Neutrophil (primary cell): Measurements from ENCODE around the gene ZSWIM3.

Source experiments
- H3K27ac ChIP-seq: fragments of 200-600 bp; sonication (generic); 2 replicates; pipeline ENCODE4 v1.5.1; 2016; ENCODE audit warnings: mild to moderate bottlenecking, moderate library complexity
- H3K27me3 ChIP-seq: fragments of 200-600 bp; sonication (generic); 2 replicates; pipeline ENCODE4 v1.6.0; 2016; ENCODE audit warnings: mild to moderate bottlenecking
- H3K36me3 ChIP-seq: fragments of 200-600 bp; sonication (generic); 2 replicates; pipeline ENCODE4 v1.5.1; 2017
- H3K4me1 ChIP-seq, 2 experiments: fragments of 200-600 bp in 1 of 2; sonication (generic) in 1 of 2; 1 replicate in 1 of 2; 2 replicates in 1 of 2; pipeline versions ENCODE4 v1.5.1 to v1.6.1; 2013 to 2016; ENCODE audit warnings: low read depth in 1 of 2, low read length in 1 of 2, mild to moderate bottlenecking in 1 of 2, moderate library complexity in 1 of 2; ENCODE audit not compliant: control insufficient read depth in 1 of 2, insufficient read depth in 1 of 2
- H3K4me3 ChIP-seq, 2 experiments: fragments of 200-600 bp in 1 of 2; sonication (generic) in 1 of 2; 1 replicate in 1 of 2; 2 replicates in 1 of 2; pipeline ENCODE4 v1.5.1; 2013 to 2016; ENCODE audit warnings: low read depth in 1 of 2, low read length in 1 of 2, mild to moderate bottlenecking in 1 of 2, moderate library complexity in 1 of 2
- H3K9me3 ChIP-seq: fragments of 200-600 bp; sonication (generic); 2 replicates; pipeline ENCODE4 v1.5.1; 2016
- TF ChIP-seq, protein P1 (sequence below): fragments of 200-600 bp; sonication (generic); IDR thresholded peaks from 2 replicates; pipeline ENCODE4 v1.5.1; 2016; ENCODE audit warnings: antibody characterized with exemption

ZSWIM3 gene

GRCh38 chr20:45833883-45834796 is 23.3 kb upstream of the ZSWIM3 start:
- peak overlapping the region; percentile 84 to 90 for H3K4me3 ChIP-seq
- peaks cover 36 to 37% of the 10 kb centered on the region in 2 experiments for H3K4me1 ChIP-seq
- H3K9me3 ChIP-seq, result no peaks in the 10 kb centered on the region
- H3K27me3 ChIP-seq, result no peaks in the 10 kb centered on the region
- peak overlapping the region; percentile 77 for H3K27ac ChIP-seq
- peaks cover 4% of the 10 kb centered on the region for H3K36me3 ChIP-seq
- TF ChIP-seq, protein P1, sequence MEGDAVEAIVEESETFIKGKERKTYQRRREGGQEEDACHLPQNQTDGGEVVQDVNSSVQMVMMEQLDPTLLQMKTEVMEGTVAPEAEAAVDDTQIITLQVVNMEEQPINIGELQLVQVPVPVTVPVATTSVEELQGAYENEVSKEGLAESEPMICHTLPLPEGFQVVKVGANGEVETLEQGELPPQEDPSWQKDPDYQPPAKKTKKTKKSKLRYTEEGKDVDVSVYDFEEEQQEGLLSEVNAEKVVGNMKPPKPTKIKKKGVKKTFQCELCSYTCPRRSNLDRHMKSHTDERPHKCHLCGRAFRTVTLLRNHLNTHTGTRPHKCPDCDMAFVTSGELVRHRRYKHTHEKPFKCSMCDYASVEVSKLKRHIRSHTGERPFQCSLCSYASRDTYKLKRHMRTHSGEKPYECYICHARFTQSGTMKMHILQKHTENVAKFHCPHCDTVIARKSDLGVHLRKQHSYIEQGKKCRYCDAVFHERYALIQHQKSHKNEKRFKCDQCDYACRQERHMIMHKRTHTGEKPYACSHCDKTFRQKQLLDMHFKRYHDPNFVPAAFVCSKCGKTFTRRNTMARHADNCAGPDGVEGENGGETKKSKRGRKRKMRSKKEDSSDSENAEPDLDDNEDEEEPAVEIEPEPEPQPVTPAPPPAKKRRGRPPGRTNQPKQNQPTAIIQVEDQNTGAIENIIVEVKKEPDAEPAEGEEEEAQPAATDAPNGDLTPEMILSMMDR, result no peak

DNA sequence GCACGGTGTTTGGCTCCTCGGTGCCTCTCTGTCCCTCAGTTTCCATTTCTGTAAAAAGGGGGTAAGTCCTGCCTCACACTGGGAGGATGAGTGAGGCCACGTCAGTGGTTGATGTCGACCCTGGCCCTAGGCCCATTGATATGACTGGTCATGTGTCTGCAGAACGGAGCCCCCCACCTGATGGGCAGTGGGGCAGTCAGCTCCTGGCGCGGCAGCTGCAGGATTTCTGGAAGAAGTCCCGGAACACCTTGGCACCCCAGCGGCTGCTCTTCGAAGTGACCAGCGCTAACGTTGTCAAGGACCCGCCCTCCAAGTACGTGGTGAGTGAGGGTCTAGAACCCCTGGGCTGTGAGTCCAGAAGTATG is 22.6 kb upstream of the ZSWIM3 start:
- Histone ChIP-seq H3K9me3 (no peaks in the 10 kb centered on the region), H3K27ac (no peak overlapping the region), H3K36me3 (peaks cover 4% of the 10 kb centered on the region), H3K4me1 (peaks cover 36 to 37% of the 10 kb centered on the region in 2 experiments), H3K4me3 (no peak overlapping the region), H3K27me3 (no peaks in the 10 kb centered on the region)
- TF ChIP-seq, protein P1, result no peak

- H3K9me3 ChIP-seq, result no peaks in the 10 kb centered on the region
- TF ChIP-seq, protein P1, result no peak
- H3K27ac ChIP-seq, result no peak overlapping the region
- H3K4me3 ChIP-seq, result no peak overlapping the region
- peaks cover 10% of the 10 kb centered on the region for H3K36me3 ChIP-seq
- H3K4me1 ChIP-seq, result peaks cover 35 to 36% of the 10 kb centered on the region in 2 experiments
- no peaks in the 10 kb centered on the region for H3K27me3 ChIP-seq
Observed at GRCh38 chr20:45835329-45835765, 22.1 kb upstream of the ZSWIM3 start.

- TF ChIP-seq, protein P1, result no peak
- Histone ChIP-seq H3K4me3 (no peak overlapping the region), H3K27ac (no peak overlapping the region), H3K9me3 (no peaks in the 10 kb centered on the region), H3K27me3 (no peaks in the 10 kb centered on the region), H3K36me3 (peaks cover 15% of the 10 kb centered on the region), H3K4me1 (peaks cover 35 to 36% of the 10 kb centered on the region in 2 experiments)
Observed at GRCh38 chr20:45835825-45836224, 21.6 kb upstream of the ZSWIM3 start.

GRCh38 chr20:45836841-45837240 is 20.6 kb upstream of the ZSWIM3 start:
- Histone ChIP-seq H3K9me3 (no peaks in the 10 kb centered on the region), H3K4me1 (peaks cover 31 to 32% of the 10 kb centered on the region in 2 experiments), H3K4me3 (no peak overlapping the region), H3K36me3 (peaks cover 25% of the 10 kb centered on the region), H3K27me3 (no peaks in the 10 kb centered on the region), H3K27ac (no peak overlapping the region)
- TF ChIP-seq, protein P1, result no peak
